ENCODE measurements around the gene GRID2. TPM values are rescaled to one million over a fixed set of nuclear protein-coding genes. Genes with fewer than 3 reads are reported as not detected.

Gene GRID2
- total RNA-seq, 1 donor: not detected

- DNase-seq (ENCODE audit: low read depth): no peak
- TF ChIP-seq CTCF (IDR thresholded peaks at IDR 0.05; ENCODE audit: insufficient read depth, low read depth, low read length): no peak
- no peak overlapping the region for H3K4me3 ChIP-seq (ENCODE audit: low read depth, low read length)
Measured at GRCh38 chr4:93635943-93636342, 1332.2 kb downstream of the GRID2 start.

- TF ChIP-seq CTCF (IDR thresholded peaks at IDR 0.05; ENCODE audit: insufficient read depth, low read depth, low read length): no peak
- H3K4me3 ChIP-seq (ENCODE audit: low read depth, low read length): no peak overlapping the region
- no peak for DNase-seq (ENCODE audit: low read depth)
Measured at GRCh38 chr4:93645120-93645519, 1341.4 kb downstream of the GRID2 start.

GRCh38 chr4:93646233-93646930, 1342.6 kb downstream of the GRID2 start:
- no peak for DNase-seq (ENCODE audit: low read depth)
- H3K4me3 ChIP-seq (ENCODE audit: low read depth, low read length): no peak overlapping the region
- TF ChIP-seq CTCF (IDR thresholded peaks at IDR 0.05; ENCODE audit: insufficient read depth, low read depth, low read length): no peak

GRCh38 chr4:93648258-93648657, 1344.5 kb downstream of the GRID2 start:
- no peak for TF ChIP-seq CTCF (IDR thresholded peaks at IDR 0.05; ENCODE audit: insufficient read depth, low read depth, low read length)
- no peak for DNase-seq (ENCODE audit: low read depth)
- H3K4me3 ChIP-seq (ENCODE audit: low read depth, low read length): no peak overlapping the region

GRCh38 chr4:93649828-93650227, 1346.1 kb downstream of the GRID2 start:
- no peak for TF ChIP-seq CTCF (IDR thresholded peaks at IDR 0.05; ENCODE audit: insufficient read depth, low read depth, low read length)
- no peak for DNase-seq (ENCODE audit: low read depth)
- H3K4me3 ChIP-seq (ENCODE audit: low read depth, low read length): no peak overlapping the region

- no peak for DNase-seq (ENCODE audit: low read depth)
- no peak for TF ChIP-seq CTCF (IDR thresholded peaks at IDR 0.05; ENCODE audit: insufficient read depth, low read depth, low read length)
Measured at GRCh38 chr4:93654211-93654610, 1350.4 kb downstream of the GRID2 start.

GRCh38 chr4:93657527-93657926, 1353.8 kb downstream of the GRID2 start:
- no peak for TF ChIP-seq CTCF (IDR thresholded peaks at IDR 0.05; ENCODE audit: insufficient read depth, low read depth, low read length)
- no peak overlapping the region for H3K4me3 ChIP-seq (ENCODE audit: low read depth, low read length)
- DNase-seq (ENCODE audit: low read depth): no peak

More at GRCh38 chr4:93654211-93654610, 1350.4 kb downstream of the GRID2 start:
- H3K4me3 ChIP-seq (ENCODE audit: low read depth, low read length): no peak overlapping the region
